Mesodermal cell (in vitro differentiated cells): ENCODE results near the gene RBM20.
A peak's percentile ranks its signal among the peaks of the same experiment; 100 is the strongest.
"Not testable (repeated sequence)": the region's sequence is repeated elsewhere in the genome, so short reads cannot be mapped to it uniquely, and the experiment has no call there.

Source experiments
- H3K27ac ChIP-seq: 2 replicates; pipeline ENCODE4 v1.7.0; 2013; ENCODE audit warnings: mild to moderate bottlenecking, low read depth, low read length, moderate library complexity; ENCODE audit not compliant: severe bottlenecking
- H3K36me3 ChIP-seq: 2 replicates; pipeline ENCODE4 v1.7.1; 2013; ENCODE audit warnings: mild to moderate bottlenecking, low read length, moderate library complexity; ENCODE audit not compliant: control insufficient read depth, insufficient read depth
- H3K4me1 ChIP-seq: one replicate; pipeline ENCODE4 v1.7.1; 2013; ENCODE audit warnings: mild to moderate bottlenecking, low read length; ENCODE audit not compliant: insufficient read depth, control insufficient read depth, poor library complexity, severe bottlenecking
- H3K4me3 ChIP-seq: 2 replicates; pipeline ENCODE4 v1.7.0; 2013; ENCODE audit warnings: low read length, control low read depth, mild to moderate bottlenecking; ENCODE audit not compliant: insufficient read depth, poor library complexity, severe bottlenecking; ENCODE audit errors: extremely low read depth
- H3K9me3 ChIP-seq: 2 replicates; pipeline ENCODE4 v1.7.1; 2013; ENCODE audit warnings: mild to moderate bottlenecking, low read length, moderate library complexity; ENCODE audit not compliant: control insufficient read depth
- WGBS, 2 experiments: methylation state at CpG; one replicate each; pipeline ENCODE4 v1.1.5; 2013; ENCODE audit warnings: missing lambda C conversion rate in 2 of 2; ENCODE audit not compliant: insufficient coverage in 2 of 2; 5-methylcytosine and 5-hydroxymethylcytosine counted together

The RBM20 gene

DNA sequence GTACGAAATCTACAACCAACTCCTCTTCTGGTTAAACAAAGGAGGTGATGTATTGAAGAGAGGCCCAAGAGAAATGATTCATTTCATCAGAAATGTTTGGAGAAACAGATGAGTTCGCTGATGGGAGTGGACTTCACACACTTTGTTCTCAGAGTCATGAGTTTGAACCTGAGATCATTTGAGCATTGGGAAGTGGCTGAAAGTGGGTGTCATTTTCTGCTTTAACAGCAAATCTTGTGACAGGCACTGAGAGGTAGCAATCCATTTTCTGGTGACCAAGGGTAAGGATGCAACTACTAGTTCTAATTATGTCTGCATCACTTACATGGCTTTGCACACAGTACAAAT is 51.4 kb downstream of the RBM20 start:
- peaks cover 2% of the 10 kb centered on the region for H3K4me1 ChIP-seq
- no peak overlapping the region for H3K27ac ChIP-seq
- no peaks in the 10 kb centered on the region for H3K36me3 ChIP-seq
- H3K4me3 ChIP-seq = no peak overlapping the region
- H3K9me3 ChIP-seq = peaks cover 5% of the 10 kb centered on the region
- WGBS, 2 experiments = 75 to 100% methylated on average over 1 of the region's 2 CpGs

DNA sequence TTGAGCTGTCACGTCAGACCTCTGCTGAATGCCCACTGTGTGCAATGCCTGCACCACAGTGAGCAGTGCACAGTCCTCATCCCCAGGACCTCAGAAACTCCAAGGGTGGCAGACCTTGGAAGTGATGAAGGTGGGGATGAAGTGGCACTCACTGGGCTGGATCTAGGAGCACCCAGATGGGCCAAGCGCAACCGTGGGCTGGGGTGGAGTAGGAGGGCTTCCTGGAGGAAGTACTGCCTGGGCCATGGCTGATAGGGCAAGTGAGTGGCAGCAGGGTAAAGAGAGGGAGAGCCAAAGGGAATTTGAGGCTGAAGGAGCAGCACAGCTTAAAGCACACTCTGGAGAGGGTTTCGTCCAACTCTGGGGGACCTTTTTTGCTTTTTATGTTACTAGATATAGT is 52.3 kb downstream of the RBM20 start:
- Histone ChIP-seq H3K4me3 (no peak overlapping the region), H3K9me3 (peaks cover 5% of the 10 kb centered on the region), H3K36me3 (no peaks in the 10 kb centered on the region), H3K4me1 (peaks cover 10% of the 10 kb centered on the region), H3K27ac (no peak overlapping the region)
- 89 to 94% methylated on average over 3 of the region's 4 CpGs for WGBS, 2 experiments

GRCh38 chr10:110698340-110698739 is 54.2 kb downstream of the RBM20 start:
- Histone ChIP-seq H3K9me3 (no peaks in the 10 kb centered on the region), H3K4me1 (peaks cover 21% of the 10 kb centered on the region), H3K27ac (no peak overlapping the region), H3K36me3 (no peaks in the 10 kb centered on the region), H3K4me3 (no peak overlapping the region)
- 92 to 96% methylated on average over 5 of the region's 5 CpGs for WGBS, 2 experiments

DNA sequence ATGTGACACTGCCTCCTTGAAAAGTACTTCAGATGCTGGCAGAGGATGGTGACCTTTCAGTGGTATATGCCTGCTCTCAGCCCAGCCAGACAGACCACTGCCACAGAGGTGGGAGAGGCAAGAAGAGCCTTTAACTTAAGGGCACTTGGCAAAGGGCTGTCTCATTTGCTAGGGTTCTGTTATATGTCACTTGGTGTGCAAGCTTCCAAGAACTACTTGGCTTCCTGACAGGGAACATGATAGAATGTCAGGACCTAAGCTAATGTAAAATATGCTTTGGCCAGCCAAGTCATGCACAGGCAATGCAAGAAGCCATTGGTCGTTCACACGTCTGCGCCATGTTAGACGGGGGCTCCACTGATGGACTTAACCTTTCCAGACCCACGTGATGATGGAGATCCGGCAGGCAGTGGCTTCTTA is 54.7 kb downstream of the RBM20 start:
- no peak overlapping the region for H3K4me3 ChIP-seq
- no peaks in the 10 kb centered on the region for H3K36me3 ChIP-seq
- H3K4me1 ChIP-seq = peaks cover 21% of the 10 kb centered on the region
- WGBS, 2 experiments = 86 to 98% methylated on average over 4 to 6 of the region's 6 CpGs
- H3K27ac ChIP-seq = no peak overlapping the region
- H3K9me3 ChIP-seq = no peaks in the 10 kb centered on the region

DNA sequence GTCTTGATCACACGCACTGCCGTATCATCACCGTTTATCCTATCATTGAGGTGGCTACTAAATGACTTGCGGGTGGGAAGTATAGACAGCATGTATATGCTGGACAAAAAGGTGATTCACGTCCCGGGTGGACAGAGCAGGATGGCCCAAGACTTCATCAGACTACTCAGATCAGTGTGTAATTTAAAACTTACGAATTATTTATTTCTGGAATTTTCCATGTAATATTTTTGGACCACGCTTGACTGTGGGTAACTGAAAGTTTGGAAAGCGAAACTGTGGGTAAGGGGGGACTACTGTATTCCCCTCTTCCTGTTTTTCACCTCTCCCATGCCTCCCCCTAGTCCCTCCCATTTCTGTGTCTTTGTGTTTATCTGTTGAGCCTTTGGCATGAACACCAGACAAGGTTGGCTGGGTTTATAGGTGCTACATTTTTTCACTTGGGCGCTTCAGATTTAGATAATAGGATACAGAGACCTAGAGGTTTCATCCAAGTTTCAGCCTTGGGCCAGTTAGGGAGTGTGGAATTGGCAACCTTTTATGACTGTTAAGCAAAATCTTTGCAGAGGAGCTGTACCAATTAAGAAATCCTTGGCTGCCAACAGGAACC is 55.8 kb downstream of the RBM20 start:
- H3K27ac ChIP-seq = no peak overlapping the region
- 99% methylated on average over 6 to 7 of the region's 10 CpGs for WGBS, 2 experiments
- no peaks in the 10 kb centered on the region for H3K36me3 ChIP-seq
- H3K9me3 ChIP-seq = no peaks in the 10 kb centered on the region
- no peak overlapping the region for H3K4me3 ChIP-seq
- H3K4me1 ChIP-seq = peaks cover 21% of the 10 kb centered on the region

GRCh38 chr10:110700947-110701616 is 56.9 kb downstream of the RBM20 start:
- 95 to 96% methylated on average over 3 to 4 of the region's 10 CpGs for WGBS, 2 experiments

DNA sequence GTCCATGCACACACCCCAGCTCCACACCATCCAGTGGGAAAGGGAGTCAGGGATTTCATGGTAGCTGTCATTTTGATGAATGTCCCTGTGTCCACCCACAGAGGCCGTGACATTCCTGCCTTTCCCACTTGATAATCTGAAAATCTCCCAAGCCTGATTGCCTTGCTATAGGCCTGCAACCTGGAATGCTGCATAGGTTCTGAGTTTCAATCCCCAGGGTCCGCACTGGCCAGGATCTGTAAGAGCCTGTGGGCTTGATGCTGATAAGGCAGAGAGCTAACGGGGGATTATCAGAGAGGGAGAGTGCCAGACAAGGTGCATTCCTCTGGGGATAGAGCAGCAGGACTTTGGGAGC is 57.5 kb downstream of the RBM20 start:
- H3K4me1 ChIP-seq = peaks cover 27% of the 10 kb centered on the region
- no peak overlapping the region for H3K4me3 ChIP-seq
- H3K27ac ChIP-seq = peak overlapping the region; percentile 88
- H3K36me3 ChIP-seq = no peaks in the 10 kb centered on the region
- WGBS, 2 experiments = 20 to 38% methylated on average over 2 of the region's 3 CpGs
- H3K9me3 ChIP-seq = no peaks in the 10 kb centered on the region

More at GRCh38 chr10:110700947-110701616, 56.9 kb downstream of the RBM20 start:
- Histone ChIP-seq H3K4me1 (peaks cover 23% of the 10 kb centered on the region), H3K9me3 (no peaks in the 10 kb centered on the region), H3K4me3 (no peak overlapping the region), H3K27ac (peak overlapping the region; percentile 88), H3K36me3 (no peaks in the 10 kb centered on the region)

GRCh38 chr10:110704070-110704469 is 59.9 kb downstream of the RBM20 start:
- H3K9me3 ChIP-seq = no peaks in the 10 kb centered on the region
- no peaks in the 10 kb centered on the region for H3K36me3 ChIP-seq
- H3K27ac ChIP-seq = no peak overlapping the region
- peaks cover 27% of the 10 kb centered on the region for H3K4me1 ChIP-seq
- H3K4me3 ChIP-seq = no peak overlapping the region

DNA sequence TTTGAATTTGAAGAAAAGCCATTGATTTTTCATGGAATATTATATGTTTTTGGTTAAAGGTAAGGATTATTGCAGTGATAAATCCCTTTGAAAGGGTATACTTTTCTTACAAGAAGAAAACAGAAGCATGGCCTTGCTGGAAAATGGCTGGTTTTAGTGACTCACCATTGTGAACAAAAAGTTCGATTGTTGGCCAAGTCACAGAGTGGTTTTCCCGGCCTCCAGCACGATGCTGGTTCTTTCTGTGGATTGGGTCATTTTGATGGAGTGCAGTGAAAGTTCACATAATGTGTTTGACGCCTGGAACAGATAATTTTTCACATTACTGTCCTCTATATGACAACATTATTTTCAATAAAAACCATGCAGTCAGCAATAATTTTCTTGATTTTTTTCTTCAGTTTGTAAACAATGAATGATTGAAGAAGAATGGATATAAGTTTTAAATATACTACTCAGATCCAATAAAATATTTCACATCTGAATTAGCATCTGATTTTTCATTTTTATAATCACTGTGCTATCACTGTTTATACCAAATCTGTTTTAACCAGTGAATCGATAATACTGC is 60.9 kb downstream of the RBM20 start:
- H3K27ac ChIP-seq = no peak overlapping the region
- H3K4me1 ChIP-seq = peaks cover 27% of the 10 kb centered on the region
- H3K9me3 ChIP-seq = no peaks in the 10 kb centered on the region
- no peak overlapping the region for H3K4me3 ChIP-seq
- H3K36me3 ChIP-seq = no peaks in the 10 kb centered on the region
- WGBS, 2 experiments = 88 to 100% methylated on average over 1 to 3 of the region's 5 CpGs

GRCh38 chr10:110705596-110705995 is 61.5 kb downstream of the RBM20 start:
- not testable (repeated sequence) for H3K4me3 ChIP-seq, H3K36me3 ChIP-seq, H3K9me3 ChIP-seq, H3K27ac ChIP-seq
- H3K4me1 ChIP-seq = peaks cover 25% of the 10 kb centered on the region
- 95 to 100% methylated on average over 2 to 3 of the region's 4 CpGs for WGBS, 2 experiments

DNA sequence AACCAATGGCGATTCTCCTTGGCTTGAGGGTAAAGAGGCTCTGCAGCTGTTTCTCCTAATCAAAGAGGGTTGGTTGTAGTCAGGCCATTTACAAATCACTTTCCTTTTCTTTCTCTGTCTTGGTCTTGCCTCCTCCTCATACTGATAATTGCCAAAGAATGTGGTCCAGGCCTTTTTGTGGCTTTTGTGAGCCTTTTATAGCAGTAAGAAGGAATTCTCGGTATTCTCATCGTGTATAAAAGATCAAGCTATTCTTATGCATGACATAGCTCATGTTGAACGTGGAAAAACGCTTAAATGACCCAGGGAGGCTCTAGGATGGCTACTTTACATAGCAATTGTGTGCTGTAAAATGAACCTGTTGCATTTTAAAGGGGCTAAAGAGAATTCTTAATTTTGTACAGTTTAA is 62.6 kb downstream of the RBM20 start:
- Histone ChIP-seq H3K9me3 (no peaks in the 10 kb centered on the region), H3K27ac (peak overlapping the region; percentile 42), H3K4me1 (peaks cover 14% of the 10 kb centered on the region), H3K4me3 (no peak overlapping the region), H3K36me3 (no peaks in the 10 kb centered on the region)
- WGBS, 2 experiments = 0 to 38% methylated on average over 2 to 4 of the region's 5 CpGs
